NCI-H2171 treated with DMSO at 0.1 percent for 48 hours (cell line): ENCODE results near the gene PKP3.
"Not testable (repeated sequence)": the region's sequence is repeated elsewhere in the genome, so short reads cannot be mapped to it uniquely, and the experiment has no call there.

Experiments
- DNase-seq: peaks from one replicate; lab custom pipeline; 2025; lab: John Stamatoyannopoulos, UW

Gene PKP3

DNA sequence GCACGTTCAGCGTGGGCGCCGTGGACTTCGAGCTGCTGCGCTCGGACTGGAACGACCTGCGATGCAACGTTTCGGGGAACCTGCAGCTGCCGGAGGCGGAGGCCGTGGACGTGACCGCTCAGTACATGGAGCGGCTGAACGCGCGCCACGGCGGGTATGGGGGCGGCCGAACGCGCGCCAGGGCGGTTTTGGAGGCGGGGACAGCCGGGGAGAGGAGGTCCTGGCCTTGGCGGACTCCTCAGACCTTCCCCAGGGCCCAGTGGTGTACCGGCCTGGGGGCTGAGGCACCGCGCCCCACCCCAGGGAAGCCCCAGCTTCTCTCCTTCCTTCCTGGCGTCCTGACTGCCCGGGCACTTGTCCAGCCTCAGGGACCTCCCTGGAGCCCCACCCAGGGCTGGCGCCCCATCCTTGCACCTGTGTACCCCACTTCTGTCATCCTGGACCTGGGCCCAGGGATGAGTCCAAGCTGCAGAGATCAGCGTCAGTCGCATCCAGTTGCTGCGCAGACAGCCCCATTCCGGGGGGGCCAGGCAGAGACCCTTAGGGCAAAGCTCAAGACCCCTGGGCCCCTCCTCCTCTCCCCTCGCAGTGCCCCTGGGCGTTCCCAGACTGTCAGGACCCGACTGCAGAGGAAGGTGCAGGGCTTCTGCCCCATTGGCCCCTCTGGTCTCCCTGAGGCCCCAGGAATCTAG lies 16.7 kb upstream of the PKP3 start:
- no peak for DNase-seq

DNA sequence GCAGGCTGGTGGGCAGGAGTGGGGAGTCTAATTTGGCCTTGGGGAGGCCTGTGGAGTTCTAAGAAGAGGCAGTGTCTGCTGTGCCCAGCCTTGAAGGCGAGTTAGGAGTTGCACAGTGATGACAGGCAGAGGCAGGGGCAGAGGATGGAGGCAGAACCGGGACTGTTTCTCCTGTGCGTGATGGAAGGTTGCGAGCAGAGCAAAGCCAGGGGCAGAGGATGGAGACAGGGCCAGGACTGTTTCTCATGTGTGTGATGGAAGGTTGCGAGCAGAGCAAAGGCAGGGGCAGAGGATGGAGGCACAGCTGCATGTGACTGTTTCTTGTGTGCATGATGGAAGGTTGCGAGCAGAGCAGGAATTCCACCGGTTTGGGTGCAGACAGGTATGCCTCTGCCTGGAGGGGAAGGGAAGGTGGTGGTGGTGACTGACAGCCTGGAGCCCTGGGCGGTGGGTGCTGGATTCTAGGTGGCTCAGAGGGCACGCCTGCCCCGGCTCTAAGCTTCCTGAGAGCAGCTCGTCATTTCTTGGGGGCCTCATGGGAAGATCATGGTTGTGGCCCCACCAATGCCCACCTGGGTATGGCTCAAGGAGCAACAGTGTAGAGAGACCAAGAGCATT lies 16.0 kb upstream of the PKP3 start:
- no peak for DNase-seq

DNA sequence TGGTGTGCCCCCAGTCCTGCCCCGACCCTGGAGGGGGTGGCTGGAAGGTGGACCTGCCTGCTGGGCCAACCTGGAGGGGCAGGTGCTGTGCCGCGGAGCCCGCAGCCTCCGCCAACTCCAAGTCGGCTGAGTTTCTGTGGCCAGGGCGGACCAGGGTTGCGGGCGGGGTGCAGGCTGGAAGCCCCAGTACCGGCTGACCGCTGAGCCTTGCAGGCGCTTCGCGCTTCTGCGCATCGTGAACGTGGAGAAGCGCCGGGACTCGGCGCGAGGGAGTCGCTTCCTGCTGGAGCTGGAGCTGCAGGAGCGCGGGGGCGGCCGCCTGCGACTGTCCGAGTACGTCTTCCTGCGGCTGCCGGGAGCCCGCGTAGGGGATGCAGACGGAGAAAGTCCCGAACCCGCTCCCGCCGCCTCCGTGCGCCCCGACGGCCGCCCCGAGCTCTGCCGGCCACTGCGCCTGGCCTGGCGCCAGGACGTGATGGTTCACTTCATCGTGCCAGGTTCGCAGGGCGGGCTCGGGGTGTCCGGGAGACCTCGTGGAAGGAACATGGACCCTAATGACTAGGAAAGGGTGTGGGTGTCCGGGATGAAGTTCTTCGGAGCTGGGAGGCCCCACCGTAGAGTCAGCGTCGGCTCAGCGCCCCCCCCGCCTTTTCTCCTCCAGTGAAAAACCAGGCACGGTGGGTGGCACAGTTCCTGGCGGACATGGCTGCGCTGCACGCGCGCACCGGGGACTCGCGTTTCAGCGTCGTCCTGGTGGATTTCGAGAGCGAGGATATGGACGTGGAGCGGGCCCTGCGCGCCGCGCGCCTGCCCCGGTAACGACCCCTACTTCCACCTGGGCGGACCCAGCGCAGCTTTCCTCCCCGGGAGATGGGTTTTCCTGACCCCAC lies 14.6 kb upstream of the PKP3 start:
- DNase-seq = no peak

DNA sequence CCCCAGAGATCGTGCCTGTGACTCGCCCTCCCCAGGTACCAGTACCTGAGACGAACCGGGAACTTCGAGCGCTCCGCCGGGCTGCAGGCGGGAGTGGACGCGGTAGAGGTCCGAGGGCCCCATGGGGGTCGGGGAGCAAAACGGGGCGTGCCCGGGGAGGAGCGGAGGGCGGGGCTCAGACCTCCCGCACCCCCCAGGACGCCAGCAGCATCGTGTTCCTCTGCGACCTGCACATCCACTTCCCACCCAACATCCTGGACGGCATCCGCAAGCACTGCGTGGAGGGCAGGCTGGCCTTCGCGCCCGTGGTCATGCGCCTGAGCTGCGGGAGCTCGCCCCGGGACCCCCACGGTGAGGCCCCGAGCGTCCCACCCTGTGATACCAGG lies 13.9 kb upstream of the PKP3 start:
- no peak for DNase-seq

DNA sequence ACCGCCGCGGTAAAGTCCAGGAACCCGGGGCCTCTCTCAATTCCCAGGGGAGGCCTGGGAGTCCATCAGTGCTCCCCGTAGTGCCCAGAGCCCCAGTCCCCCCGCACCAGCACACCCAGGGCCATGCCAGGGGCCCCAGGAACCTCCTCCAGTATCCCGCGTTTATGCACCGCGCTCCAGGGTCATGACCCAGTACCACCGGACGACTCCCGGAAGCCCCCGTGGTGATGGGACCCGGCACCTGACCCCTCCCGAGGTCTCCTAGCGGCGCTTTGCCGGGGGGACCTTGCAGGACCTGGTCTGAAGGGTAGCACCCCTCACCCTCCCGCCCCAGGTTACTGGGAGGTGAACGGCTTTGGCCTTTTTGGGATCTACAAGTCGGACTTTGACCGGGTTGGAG lies 13.5 kb upstream of the PKP3 start:
- no peak for DNase-seq

DNA sequence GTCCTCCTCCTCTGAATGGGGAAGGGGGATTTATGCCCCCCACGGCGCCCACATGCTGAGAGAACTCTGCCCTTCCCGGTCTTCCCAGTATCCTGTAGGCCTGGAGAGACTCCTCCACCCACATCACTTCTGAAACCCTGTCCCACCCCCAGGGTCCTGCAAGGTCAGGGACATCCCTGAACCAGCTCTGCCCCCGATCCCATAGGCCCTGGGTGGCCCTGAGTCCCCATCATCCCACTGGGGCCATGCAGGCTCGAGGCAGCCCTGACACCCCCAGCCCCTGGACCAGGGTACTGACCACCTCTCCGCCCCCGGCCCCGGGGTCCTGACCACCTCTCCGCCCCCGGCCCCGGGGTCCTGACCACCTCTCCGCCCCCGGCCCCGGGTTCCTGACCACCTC lies 13.0 kb upstream of the PKP3 start:
- no peak for DNase-seq

DNA sequence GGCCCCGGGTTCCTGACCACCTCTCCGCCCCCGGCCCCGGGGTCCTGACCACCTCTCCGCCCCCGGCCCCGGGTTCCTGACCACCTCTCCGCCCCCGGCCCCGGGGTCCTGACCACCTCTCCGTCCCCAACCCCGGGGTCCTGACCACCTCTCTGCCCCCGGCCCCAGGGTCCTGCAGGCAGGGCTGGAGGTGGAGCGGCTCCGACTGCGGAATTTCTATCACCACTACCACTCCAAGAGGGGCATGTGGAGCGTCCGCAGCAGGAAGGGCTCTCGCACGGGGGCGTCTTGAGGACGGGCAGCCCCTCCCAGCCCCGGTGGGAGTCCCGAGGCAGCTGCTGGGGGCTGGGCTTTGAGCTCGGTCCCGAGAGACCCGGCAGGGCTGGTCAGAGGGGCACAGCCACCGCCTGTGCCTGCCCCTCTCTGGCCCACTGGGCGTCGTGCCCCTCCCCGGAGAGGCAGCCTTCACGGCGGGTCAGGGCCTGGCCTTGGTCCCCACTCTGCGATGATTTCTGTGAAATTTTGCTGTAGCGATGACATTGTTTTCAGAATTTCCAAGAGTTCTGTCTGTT lies 12.4 kb upstream of the PKP3 start:
- DNase-seq = no peak

DNA sequence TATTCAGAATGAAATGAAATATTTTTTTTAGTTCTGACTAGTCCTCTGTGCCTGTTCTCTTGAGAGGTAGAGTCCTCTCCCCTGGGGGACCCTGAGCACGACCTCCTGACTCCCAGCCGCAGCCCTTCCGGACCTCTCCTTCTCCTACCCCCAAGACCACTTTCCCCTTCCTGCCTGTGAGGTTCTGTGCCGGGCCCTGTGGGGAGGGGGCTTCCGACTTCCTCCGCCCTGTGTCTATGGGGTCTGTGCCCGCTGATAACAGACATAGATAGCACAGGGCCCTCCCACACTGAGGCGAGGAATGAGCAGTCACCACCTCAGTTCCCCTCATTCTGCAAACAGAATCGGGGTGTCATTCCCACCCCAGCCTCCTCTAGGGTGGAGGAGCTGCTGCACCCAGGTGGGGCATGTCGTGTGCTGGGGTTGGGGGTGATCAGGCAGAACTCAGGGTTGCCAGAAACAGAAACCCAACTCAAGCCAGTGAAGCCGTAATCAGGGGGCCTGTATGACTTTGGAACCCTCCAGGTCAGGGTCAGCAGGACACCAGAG lies 11.9 kb upstream of the PKP3 start:
- DNase-seq = no peak

DNA sequence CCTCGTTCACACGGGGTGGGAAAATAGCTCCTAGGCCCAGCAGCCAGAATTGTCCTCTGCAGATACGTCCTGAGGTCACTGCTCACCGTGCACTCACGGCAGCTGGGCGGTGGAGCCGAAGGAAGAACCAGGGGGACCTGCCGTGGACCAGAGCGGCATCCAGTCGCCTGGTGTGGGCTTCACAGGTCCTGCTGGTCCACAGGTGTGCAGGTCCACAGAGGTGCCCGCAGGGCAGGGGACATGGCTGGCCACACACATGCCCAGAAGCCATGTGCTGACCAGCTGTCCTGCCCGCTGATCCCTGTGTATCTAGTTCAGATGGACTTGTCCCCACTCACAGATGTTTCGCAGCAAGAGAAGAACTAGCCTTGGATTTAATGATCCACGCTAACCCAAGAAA lies 10.6 kb upstream of the PKP3 start:
- DNase-seq = no peak

DNA sequence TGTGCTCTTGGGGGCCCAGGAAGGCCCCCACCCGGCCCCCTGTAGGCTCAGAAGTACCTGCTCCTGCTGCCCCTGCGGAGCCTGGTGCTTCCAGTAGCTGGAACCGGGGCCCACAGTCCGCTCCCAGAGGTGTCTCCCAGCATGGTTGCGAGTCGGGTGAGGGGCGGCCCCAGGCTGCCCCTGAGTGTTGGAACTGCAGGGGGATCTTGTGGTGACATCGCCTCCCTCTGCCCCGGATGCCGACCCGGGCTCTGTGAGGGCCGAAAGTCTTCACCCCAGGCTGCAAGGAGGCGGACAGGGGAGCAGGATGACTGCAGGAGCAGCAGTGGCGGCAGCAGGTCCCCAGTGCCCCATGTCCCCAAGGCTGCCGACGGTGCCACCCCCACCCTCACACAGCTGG lies 9.5 kb upstream of the PKP3 start:
- DNase-seq = no peak

DNA sequence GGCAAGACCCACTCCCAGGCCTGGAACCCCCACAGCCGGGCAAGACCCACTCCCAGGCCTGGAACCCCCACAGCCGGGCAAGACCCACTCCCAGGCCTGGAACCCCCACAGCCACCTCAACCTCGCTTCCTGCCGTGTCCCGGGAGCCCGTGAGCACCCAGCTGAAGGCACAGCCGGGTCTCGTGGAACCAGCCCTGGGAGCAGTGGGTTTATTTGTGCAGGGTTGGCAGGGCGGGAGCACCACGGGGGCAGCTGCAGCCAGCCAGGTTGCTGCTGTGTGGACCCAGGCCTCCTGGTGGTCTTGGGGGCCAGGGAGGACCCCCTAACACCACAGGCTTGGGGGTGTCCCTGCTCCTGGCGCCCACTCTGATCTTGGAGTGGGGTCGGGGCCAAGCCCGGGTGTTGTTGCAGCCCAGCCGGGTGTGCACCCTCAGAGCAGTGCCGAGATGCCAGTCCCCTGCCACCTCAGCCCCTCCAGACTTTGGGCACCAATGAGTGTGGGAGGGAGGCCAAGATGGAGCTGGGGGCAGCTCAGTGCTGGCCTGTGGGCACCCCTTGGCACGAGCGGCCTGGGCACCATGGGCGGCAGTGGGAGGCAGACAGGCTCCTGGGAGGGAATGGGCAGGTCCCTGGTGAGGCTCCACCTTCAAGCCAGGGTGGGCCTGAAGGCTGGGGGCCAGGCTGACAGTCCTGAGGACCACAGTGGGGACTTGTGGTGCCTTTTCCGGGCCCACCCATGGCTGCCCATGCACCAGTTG lies 8.2 kb upstream of the PKP3 start:
- DNase-seq = no peak

DNA sequence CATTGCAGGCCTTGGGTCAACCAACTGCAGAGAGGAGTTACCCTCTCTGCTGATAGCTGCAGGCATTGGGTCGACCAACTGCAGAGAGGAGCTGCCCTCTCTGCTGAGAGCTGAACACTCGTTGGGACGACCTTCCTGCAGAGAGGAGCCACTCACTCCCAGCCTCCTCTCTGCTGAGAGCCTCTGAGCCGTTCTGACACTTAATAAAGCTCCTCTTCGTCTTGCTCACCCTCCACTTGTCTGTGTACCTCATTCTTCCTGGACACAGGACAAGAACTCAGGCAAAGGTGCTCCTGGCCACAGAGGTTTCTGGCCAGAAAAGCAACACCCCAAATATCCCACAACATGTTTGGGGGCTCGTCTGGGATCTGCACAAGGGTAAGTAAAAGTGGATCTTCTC lies 7.5 kb upstream of the PKP3 start:
- DNase-seq = no peak

DNA sequence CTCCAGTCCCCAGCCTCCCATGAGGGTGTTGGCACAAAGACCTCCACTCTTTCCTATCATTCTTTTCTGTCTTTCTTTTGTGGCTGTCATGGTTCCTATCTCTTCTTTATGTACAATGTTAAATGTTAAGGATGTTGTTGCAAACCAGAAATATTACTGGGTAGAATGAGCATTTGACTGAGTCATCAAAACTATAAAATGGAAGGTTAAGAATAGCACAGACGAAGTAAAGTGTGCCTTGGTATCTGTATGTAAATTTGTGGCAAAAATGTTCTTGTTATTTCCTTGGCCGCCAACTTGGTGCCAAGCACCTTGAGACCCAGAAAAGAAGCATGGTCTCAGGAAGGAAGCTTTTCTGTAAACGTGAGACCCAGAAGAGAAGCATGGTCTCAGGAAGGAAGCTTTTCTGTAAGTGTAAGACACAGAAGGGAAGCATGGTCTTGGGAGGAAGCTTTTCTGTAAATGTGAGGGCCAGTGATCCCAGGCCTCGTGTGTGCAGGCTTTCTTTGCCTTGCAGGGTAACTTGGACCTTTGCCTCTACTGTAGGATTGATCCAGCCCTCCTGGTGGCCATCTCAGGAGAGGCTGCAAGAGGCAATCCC lies 6.7 kb upstream of the PKP3 start:
- DNase-seq = no peak

DNA sequence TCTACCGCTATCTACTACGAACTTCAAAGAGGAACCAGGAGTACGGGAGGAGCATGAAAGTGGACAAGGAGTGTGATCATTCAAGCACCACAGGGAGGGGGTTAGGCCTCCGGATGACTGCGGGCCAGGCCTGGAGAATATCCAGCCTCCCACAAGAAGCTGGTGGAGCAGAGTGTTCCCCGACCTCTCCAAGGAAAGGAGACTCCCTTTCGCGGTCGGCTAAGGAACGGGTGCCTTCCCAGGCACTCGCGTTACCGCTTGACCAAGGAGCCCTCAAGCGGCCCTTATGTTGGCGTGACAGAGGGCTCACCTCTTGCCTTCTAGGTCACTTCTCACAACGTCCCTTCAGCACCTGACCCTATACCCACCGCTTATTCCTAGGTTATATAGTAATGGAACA lies 4.6 kb upstream of the PKP3 start:
- DNase-seq = not testable (repeated sequence)

DNA sequence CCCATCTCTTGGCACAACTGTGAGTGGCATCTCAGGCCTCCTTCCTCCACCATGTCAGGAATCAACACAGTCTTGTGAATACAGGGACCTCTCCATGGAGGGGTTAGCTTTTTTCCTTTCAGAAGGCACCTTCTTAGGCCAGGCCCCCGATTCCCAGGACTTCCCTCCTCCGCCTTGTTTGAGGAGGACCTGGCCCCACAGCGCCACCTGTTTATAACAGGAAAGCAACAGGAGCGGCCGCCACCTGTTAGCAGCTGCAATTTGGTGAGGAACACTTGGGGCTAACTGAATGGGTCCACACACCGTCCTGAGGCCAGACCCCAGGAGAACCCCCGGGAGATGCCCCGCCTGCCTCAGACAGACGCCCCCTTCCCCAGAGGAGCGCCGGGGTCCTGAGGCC lies 3.8 kb upstream of the PKP3 start:
- no peak for DNase-seq

DNA sequence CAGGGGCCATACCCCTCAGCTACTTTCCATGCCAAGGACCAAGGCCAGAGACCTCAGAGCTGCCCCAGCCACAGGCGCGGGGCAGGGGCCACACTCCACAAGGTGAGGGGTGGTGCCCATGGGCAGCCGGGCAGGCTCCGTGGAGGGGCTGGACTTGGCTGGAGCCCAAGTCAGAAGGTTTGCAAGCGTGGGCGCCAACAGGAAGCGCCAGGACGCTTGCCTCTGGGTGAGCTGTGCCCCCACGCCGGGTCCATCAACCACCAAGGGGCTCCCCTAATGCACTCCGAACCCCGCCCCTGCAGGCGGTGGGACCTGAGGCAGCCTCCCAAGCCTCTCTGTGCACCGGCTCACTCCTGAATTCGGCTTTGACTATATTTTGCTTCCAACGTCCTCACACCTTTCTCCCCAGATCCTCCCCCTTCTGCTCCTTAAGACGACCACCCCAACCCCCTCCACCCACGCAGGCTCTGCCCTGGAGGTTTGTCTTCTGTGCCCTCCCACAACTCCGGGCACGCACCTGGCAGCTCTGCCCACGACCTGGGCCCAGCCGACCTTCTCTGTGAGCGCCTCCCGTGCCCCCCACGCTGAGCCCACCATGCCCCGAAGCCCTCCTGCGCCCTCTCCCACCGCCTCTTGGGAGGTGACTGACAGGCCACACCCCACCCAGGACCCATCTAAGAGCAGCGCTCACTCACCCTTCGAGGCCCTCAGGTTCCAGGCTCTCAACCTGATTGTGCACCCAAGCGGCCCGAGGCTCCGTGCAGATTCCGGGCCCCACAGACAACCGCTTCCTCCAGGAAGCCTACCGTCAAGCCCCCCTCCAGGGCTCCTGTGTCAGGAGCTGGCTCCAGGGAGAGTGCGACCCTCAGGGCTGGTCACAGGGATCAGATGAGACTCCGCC lies 2.6 kb upstream of the PKP3 start:
- DNase-seq = no peak

DNA sequence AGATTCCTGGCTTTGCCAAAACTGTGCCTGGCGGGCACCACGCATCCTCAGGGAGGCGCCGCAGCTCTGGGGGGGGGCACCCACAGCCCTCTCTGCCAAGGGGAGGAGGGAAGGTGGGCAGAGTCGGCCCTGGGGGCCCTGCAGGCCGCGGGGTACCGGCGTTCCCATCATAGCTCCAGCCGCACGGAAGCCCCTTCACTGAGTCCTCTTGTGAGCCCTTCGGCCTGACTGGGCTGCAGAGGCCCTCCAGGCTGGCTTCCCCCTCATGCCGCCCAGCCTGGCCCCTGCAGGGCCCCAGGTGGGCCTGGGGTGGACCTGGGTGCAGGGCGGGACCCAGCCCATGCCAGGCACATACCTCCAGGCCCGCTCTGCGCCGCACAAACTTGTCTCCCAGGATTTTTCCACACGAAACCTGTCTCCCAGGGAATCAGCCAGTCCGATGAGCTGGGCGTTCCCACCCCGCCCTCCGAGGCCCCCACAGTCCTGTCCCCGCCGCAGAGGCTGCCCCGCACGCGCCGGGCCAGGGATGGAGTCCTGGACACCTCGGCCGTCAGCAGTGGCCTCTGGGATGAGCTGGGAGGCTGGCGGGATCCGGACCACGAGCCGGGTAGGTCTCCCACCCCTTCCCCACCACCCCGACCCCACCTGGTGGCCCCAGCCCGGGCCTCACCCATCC lies 1.8 kb upstream of the PKP3 start:
- DNase-seq = no peak

DNA sequence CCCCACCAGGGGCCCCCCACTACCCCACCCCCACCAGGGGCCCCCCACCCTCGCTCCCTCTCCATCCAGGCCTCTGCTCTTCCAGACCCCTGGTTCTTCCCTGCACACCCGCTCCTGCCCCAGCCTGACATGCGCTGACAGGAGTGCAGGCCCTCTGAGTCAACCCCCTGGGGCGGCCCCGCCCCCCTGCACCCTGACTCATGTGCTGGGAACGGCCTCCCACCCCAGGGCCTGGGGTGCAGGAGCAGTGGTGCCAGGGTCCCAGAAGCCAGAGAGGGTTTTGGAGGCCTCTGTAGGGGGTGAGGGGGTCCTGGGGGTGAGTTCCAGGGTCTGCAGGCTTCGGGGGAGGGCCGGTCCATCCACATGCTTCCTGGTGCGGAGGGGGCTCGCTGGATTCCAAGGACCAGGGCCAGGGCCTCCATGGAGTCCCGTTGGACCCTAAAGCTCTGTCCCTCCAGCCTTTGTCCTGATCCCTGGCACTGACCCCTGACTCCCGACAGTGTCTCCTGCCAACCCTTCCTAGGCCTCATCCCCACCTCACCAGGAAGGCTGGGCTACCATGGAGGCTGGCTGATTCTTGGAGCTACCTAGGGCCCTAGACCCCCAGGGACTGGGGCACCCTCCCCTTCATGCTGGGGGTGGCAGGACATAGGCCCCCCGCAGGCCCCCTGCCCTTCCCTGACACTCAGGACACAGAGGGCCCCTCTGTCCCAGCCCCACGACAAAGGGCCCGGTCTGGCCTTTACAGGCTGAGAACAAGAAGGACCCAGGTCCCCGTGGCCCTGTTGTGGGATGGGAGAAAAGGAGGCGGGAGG lies 583 bp upstream of the PKP3 start:
- DNase-seq = no peak
